Hippocampal formation (tissue), 2 donors: Measurements from ENCODE around the gene KDELR1.

Source experiments
- DNase-seq, 2 donors: peaks; one replicate each; lab custom pipeline; 2025; lab: John Stamatoyannopoulos, UW

Gene KDELR1

DNA sequence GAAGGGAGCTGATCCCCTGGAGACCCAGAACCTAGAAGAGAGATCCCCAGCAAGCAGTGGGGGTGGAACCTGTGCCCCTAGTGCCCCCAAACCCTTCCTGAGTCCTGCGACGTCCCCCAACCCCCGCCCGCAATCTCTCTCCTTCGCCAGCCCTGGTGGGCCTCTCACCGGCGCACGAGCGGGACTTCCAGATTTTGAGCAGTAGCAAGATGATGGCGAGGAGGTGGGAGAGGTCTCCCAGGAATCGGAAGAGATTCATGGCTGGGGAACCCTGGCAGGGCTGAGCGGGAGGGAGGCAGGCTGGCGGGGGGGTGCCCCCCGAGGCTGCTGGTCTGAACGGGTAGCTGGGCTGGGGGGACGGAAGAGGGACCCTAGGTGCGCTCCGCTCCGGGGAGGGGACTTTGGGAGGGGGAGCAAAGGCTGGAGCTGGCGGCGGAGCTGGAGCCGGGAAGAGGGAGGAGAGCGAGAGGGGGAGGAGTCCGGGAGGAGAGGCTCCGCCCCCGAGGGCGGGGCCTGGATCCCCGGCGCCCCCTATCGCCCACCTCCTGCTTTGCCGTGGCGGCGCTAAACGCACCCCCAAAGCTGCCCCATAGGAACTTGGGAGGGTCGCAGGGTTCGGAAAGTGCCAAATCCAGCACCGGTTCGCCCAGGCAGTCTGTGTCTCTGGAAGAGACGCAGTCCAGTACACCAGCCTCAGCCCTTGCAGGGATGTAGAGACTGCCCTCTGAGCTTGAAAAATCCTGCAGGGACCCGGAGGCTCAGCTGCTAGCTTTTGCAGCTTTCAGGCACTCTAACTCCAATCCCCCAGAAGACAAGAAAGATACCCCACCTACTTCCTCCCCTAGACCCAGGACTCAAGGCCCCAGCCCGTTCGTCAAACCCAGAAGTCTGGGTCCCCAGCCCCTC, at the start of gene KDELR1:
Gene KDELR1, minus strand, starts transcription at position 452 of the 906 bp plus-strand sequence. Its CDS starts 193 bp downstream, at position 259.
- DNase-seq, result peak; percentile 73 to 83

DNA sequence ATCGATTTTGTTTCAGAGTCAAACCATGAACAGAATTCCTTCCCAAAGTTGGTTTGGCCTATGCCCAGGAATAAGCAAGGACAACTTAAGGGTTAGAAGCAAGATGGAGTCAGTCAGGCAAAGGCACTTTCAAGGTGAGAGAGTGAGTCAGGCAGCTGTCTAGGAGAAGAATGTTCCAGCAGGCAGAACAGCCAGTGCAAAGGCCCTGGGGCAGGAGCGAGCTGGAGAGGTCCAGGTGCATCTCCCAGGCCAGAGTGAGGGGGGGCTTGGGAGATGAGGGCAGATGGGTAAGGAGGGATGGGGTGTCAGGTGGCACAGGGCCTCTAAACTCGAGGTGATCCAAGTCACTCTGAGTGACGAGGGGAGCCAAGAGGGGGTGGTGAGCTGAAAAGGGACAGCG, 45.2 kb upstream of the KDELR1 start:
- no peak for DNase-seq

DNA sequence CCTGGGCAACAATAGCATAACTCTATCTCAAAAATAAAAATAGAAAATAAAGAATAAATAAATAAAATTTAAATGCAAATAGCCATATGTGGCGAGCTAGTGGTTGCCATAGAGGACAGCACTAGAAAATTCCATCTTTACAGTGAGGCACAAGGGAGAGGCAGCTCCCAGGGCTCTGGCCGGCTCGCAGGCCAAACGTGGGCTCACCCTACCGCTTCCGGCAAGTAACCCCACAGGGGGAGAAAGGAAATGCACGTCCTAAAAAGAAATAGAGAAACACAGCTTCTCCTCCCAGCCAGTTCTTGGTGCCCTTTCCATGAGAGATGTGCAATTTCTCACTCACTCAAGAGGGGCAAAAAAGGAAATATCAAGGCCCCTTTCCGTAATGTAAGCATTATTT, 42.0 kb upstream of the KDELR1 start:
- DNase-seq, result no peak

DNA sequence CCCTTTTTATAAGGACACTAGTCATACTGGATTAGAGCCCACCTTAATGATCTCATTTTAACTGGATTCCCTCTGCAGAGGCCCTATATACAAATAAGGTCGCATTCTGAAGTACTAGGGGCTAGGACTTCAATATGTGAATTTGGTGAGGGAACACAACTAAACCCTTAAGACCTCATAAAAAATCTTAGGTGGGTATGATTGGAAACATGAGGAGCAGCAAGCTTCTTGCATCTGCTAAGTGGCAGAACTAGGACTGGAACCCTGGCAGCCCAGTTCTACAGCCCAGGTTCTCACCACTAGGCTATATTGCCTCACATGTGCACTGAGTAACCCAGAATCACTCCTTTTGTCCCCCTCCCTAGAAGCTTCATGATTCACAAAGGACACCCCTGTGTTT, 37.3 kb upstream of the KDELR1 start:
- DNase-seq, result no peak

DNA sequence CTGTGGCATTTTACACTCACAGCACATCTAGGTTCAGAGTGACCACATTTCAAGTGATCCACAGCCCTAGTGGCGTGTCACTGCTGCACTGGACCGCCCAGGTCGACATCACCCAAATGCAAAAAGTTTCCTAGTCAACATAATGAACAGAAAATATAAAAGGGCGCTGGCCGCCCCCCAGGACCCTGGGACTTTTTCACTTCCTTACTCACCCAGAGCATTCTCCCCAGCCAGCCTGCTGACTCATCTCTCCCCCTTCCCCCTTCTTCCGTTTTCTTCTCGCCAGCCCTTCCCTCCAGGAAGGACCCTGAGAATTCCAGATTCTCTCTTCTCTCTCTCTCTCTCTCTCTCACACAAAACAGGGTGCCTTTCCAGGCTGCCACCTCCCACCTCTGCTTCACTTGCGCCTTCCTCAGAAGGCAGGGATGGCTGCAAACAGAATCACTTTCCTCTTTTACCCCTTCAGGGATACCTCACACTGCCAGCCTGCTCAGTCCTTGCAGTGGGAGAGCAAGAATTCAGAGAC, 33.4 kb upstream of the KDELR1 start:
- no peak for DNase-seq

DNA sequence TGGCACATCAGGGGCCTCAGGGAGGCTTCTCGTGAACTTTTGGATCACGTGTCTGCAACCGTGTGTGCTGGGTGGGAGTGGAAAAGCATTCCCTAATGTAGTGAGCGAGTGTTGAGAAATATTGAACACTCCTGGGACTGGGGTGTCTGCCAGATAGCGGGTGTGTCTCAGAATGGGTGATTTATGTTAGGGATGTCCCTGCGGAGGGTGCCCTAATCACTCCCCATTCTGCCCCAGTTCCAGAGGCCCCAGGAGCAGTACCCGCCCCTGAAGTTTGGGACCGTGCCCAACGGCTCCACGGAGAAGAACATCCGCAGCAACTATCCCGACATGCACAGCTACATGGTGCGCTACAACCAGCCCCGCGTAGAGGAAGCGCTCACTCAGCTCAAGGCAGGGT, 30.2 kb upstream of the KDELR1 start:
- no peak for DNase-seq

DNA sequence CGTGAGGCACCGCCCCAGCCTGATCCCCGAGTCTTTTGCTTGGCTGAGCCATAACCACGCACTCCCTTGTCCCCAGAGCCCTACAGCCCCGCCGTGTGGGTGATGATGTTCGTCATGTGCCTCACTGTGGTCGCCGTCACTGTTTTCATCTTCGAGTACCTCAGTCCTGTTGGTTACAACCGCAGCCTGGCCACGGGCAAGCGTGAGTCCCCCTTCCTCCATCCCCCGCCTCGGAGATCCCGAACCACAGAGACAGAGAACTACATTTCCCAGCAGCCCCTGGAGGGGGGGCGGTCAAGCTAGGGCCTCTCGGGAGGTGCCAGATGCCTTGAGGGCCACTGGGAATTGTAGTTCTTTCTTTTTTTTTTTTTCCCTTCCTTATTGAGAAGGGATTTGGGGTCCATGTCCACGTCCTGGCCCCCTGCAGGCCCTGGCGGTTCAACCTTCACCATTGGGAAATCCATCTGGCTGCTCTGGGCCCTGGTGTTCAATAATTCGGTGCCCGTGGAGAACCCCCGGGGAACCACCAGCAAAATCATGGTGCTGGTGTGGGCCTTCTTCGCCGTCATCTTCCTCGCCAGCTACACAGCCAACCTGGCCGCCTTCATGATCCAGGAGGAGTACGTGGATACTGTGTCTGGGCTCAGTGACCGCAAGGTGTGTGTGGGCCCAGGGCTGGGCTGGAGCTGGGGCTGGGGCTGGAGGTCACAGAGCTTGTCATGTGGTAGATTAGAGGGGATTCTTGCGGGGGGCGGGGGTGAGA, 28.0 kb upstream of the KDELR1 start:
- no peak for DNase-seq

DNA sequence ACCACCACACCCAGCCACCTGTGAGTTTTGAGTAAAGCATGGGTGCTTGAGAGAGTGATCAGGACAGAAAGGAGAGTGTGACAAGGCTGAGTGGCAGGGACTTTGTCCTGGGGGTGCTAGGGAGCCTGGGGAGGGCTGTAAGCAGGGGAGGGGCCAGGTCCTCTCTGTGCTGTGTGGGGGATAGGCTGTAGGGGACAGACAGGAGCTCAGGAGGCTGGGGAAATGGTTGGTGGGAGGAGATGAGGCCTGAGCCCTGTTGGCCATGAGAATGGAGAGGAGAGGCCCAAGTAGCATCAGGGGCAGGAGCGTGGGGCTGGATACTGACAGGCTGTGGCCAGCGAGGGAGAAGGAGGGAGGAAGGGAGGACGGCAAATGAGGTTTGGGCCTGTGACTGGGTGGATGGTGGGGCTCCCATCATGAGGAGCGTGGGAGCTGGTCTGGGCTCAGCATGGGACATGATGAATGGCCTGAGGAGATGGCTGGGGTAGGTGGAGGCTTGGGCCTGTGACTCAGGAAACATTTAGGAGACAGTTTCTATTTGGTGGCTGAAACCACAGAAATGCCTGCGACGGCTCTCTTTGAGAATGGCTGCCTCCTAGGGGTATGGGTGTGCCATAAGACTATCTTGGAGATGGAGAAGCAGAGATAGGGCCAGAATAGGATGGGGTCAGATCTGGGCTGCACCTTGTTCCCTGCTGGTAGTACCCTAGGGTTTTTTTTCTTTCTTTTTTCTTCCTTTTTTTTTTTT, 27.1 kb upstream of the KDELR1 start:
- no peak for DNase-seq

DNA sequence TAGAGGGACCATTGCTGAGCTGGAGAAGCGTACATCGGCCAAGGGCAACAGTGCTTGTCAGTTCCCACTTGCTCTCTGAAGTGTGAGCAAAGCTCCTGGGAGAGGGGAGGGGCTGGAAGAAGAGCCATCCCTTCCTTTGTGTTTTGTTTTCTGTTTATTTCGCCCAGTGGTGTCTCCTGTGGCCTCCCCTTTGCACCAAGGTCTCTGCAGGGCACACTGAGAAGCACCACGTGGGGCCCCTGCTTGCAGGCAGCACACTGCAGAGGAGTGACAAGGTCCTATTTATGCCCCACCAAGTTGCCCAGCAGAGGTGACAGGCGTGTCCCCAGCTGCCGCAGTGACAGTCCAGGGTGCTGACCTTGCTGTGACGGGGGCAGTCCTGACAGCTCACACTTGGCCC, 26.1 kb upstream of the KDELR1 start:
- no peak for DNase-seq

DNA sequence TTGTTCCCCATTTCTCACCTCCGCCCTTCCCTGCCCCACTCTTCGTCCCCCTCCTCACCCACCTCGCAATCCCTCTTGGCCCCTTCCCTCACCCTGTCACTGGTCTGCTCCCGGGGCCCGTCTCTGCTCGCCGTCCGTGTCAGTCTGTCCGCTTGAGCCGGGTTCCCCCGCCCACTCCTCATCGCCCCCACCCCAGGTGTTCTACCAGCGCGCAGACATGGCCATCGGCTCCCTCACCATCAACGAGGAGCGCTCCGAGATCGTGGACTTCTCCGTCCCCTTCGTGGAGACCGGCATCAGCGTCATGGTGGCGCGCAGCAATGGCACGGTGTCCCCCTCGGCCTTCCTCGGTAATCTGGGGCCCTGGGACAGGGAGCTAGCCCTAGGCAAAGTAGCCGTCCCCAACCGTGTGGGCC, 24.5 kb upstream of the KDELR1 start:
- DNase-seq, result no peak

DNA sequence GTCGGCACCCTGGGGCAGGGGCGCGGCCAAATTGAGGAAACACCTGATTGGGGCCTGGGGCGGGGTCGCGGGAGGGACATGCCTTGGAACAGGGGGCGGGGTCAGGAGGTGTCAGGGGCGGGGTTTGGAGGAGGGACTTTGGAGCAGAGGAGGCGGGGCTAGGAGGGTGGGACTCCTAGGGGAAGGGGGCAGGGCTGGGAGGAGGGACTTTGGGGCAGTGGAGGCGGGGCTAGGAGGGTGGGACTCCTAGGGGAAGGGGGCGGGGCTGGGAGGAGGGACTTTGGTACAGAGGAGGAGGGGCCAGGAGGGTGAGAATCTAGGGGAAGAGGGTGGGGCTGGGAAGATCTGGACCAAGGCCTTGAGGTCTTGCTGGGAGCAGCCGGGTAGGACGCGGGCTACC, 24.0 kb upstream of the KDELR1 start:
- peak in 1 of 2 donors; percentile 47 for DNase-seq

DNA sequence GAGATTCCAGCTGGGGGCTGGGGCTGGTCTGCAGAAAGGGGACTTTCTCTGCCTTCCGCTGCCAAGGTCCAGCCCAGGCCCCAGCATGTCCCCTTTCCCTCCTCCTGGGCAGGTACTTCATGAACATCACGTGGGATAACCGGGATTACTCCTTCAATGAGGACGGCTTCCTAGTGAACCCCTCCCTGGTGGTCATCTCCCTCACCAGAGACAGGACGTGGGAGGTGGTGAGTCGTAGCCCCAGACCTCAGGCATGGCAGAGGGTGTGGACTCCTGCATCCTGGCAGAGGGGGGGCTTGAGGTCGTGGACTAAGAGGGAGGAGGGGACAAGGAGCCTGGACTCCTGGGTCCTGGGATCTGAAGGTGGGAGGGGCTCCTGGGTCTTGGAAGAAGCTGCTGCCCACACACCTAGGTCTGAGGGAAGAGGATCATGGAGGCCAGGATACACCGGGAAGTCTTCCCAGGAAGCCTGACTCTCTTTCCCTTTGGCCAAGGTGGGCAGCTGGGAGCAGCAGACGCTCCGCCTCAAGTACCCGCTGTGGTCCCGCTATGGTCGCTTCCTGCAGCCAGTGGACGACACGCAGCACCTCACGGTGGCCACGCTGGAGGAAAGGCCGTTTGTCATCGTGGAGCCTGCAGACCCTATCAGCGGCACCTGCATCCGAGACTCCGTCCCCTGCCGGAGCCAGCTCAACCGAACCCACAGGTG, 22.7 kb upstream of the KDELR1 start:
- DNase-seq, result no peak

DNA sequence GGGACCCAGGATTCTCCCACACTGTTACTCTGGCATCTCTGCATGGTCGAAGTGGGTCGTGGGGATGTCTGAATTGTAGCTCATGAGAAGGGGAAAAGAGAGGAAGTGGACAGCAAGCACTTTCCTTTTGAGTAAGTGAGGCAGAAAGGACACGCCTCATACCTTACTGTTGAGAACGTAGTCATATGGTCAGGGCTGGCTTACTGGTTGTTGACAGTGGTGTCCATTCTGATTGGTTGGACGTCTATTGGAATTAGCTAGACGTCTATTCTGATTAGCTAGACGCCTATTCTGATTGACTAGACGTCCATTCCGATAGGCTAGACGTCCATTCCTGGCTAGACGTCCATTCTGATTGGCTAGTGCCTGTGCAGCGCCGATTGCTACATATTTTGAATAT, 14.5 kb upstream of the KDELR1 start:
- no peak for DNase-seq

DNA sequence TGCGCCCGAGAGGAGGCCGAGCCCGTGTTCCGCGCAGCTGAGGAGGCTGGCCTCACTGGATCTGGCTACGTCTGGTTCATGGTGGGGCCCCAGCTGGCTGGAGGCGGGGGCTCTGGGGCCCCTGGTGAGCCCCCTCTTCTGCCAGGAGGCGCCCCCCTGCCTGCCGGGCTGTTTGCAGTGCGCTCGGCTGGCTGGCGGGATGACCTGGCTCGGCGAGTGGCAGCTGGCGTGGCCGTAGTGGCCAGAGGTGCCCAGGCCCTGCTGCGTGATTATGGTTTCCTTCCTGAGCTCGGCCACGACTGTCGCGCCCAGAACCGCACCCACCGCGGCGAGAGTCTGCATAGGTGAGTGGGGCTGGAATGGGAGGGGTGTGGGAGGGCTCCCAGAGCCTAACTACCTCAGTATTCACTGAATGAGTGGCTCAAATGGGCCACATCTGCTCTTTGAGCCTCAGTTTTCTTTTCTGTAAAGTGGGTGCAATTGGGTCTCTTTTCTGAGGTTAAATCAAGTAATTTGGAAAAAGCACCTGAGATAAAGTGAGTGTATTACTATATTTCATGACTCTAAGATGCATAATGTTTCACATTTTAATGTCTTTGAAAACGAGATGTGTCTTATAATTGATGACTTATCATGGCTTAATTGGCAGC, 13.8 kb upstream of the KDELR1 start:
- no peak for DNase-seq

DNA sequence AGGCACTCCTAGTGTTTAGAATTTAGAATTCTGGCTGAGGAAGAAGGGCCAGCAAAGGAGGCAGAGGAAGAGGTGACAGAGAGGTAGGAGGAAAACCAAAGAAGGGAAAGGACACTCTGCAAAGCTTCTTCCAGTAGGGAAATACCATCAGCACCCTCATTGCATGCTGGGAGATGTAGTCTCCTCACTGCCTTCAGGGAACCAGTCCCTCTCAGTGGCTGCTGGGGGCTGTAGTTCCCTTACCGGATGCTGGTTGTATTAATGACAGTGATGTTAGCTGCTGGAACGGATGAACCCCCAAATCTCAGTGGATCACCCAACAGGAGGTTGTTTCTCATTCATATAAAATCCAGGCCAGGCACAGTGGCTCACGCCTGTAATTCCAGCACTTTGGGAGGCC, 12.3 kb upstream of the KDELR1 start:
- DNase-seq, result peak in 1 of 2 donors; percentile 27

DNA sequence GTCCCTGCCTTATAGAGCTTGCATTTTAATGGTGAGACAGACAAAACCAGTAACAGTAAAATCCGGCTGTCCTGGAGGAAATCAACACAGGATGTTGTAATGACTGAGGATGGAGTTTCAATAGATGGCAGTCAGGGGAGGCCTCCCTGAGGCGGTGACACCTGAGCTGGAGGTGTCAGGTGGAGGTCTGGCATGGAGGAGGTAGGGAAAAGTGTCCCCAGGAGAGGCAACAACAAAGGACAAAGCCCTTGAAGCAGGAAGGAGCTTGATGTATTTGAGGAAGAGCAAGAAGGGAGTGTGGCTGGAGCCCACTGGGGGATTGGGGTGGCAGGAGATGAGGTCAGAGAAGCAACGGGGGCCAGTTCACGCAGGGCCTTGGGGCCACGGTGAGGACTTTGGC, 9.9 kb upstream of the KDELR1 start:
- DNase-seq, result no peak

DNA sequence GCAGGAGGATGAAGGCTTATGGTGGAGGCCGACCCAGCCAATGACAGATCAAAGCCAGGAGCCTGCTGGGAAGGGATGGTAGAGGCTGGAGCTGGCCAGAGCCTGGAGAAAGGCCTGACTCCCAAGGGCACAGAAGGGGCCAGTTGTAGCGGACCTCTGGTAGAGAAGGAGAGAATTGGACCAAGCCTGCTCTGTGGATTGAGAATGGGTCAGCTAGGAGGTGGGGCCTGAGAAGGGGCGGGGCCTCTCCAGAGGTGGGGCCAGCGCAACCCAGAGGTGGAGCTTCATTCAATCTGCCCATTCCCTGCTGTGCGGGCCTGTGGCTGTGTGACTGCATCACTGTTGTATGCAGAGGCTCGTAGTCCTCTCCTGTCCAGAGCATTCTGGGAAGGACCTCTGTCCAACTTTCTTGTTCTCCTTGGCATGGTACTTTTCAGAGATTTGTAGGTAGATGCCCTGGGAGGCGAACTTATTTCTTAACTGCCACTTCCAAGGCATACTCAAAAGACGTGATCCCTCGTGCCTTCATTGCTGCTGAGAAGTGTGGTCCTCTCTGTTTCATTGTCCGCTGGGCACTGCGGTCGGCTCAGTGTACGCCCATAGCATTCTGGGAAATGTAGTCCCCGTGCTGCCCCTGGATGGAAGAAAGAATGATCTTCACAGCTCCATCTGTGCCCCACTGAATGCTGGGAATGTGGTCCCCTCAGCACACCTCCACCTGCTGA, 8.8 kb upstream of the KDELR1 start:
- DNase-seq, result no peak

DNA sequence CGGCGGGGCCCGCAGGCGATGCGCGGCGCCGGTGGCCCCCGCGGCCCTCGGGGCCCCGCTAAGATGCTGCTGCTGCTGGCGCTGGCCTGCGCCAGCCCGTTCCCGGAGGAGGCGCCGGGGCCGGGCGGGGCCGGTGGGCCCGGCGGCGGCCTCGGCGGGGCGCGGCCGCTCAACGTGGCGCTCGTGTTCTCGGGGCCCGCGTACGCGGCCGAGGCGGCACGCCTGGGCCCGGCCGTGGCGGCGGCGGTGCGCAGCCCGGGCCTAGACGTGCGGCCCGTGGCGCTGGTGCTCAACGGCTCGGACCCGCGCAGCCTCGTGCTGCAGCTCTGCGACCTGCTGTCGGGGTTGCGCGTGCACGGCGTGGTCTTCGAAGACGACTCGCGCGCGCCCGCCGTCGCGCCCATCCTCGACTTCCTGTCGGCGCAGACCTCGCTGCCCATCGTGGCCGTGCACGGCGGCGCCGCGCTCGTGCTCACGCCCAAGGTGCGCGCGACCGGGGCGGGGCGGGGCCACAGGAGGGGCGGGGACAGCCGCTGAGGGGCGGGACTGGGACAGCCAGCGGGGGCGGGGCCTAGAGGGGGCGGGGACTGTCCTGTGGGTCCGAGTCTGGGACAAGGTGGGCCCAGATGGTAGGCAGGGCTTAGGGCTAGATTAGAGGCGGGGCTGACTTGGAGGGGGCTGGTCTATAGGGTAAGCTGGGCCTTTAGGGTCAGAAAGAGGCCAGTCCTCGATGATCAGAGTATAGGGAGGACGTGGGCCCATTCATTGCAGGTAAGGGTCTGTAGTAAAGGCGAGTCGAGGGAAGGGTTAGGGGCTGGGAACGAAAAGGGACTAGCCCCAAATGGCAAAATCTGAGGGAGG, 7.3 kb upstream of the KDELR1 start:
- no peak for DNase-seq

DNA sequence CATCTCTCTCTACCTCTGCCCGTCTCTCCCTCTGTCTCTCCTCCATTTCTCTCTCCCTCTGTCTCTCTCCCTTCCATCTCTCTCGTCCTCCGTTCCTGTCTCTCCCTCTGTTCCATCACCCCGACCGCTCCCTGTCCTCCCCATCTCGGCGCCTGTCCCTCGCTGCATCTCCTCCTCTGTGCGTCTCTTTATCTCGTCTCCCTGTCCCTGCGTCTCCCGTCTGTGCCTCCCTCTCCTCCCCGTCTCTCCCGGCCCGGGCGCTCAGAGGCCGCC, 6.7 kb upstream of the KDELR1 start:
- DNase-seq, result no peak
